Endothelial cell of umbilical vein (primary cell): ENCODE results near the gene PLB1. TPM values are rescaled to one million over a fixed set of nuclear protein-coding genes. Genes with fewer than 3 reads are reported as not detected.

Source experiments
- BruUV-seq: library from RNA; stranded (reverse); fragments of 400-500 nt; replicated peaks from 2 replicates; lab custom pipeline; 2021; lab: Mats Ljungman, UMichigan
- CTCF ChIA-PET: fragments of 300-600, 350-600 bp; sonication (Branson Sonifier 250); formaldehyde crosslinking; loops from one replicate; lab custom pipeline; 2021; ENCODE audit warnings: antibody characterized with exemption, inconsistent platforms; lab: Charles Lee
- POLR2A ChIA-PET: fragments of 300-600, 350-600 bp; sonication (Branson Sonifier 250); formaldehyde crosslinking; loops from one replicate; lab custom pipeline; 2021; ENCODE audit warnings: antibody characterized with exemption, inconsistent platforms; lab: Charles Lee
- DNase-seq: peaks from one replicate; pipeline ENCODE4 v3.0.0-alpha.2; 2011; ENCODE audit warnings: low read depth, low spot score
- FAIRE-seq: peaks from 2 replicates; lab custom pipeline; 2011; peaks lifted over from hg19 to GRCh38; lab: Jason Lieb, UNC
- H2AFZ ChIP-seq: 2 replicates; pipeline ENCODE4 v1.6.0; 2012; ENCODE audit warnings: low read depth, low read length, control low read depth, inconsistent platforms
- H3K27ac ChIP-seq: 2 replicates; pipeline ENCODE4 v1.5.1; 2011; ENCODE audit warnings: low read depth, mild to moderate bottlenecking, control low read depth, low read length, moderate library complexity; ENCODE audit not compliant: insufficient read depth
- H3K27me3 ChIP-seq, 2 experiments: 2 replicates each; pipeline versions ENCODE4 v1.6.0 to v1.6.1; 2011; ENCODE audit warnings: low read length in 2 of 2, mixed read lengths in 1 of 2; ENCODE audit not compliant: control insufficient read depth in 2 of 2, insufficient read depth in 2 of 2
- H3K36me3 ChIP-seq, 2 experiments: 2 replicates in 1 of 2; 3 replicates in 1 of 2; pipeline ENCODE4 v1.5.1; 2011; ENCODE audit warnings: low read length in 2 of 2, mild to moderate bottlenecking in 1 of 2, moderate library complexity in 1 of 2; ENCODE audit not compliant: control insufficient read depth in 2 of 2, insufficient read depth in 2 of 2; ENCODE audit errors: extremely low read depth in 1 of 2
- H3K4me1 ChIP-seq: 3 replicates; pipeline ENCODE4 v1.5.1; 2011; ENCODE audit warnings: mild to moderate bottlenecking, low read length; ENCODE audit not compliant: control insufficient read depth, insufficient read depth; ENCODE audit errors: extremely low read depth
- H3K4me2 ChIP-seq: 2 replicates; pipeline ENCODE4 v1.6.1; 2011; ENCODE audit warnings: low read length, control low read depth, mixed read lengths; ENCODE audit not compliant: insufficient read depth
- H3K4me3 ChIP-seq, 3 experiments: fragments of 200-600 bp in 1 of 3; sonication (generic), shearing (Covaris generic) in 1 of 3; replicated peaks in 1 of 3; 2 replicates each; pipeline ENCODE4 v1.5.1; 2011 to 2016; ENCODE audit warnings: control low read depth in 3 of 3, low read length in 3 of 3, mild to moderate bottlenecking in 2 of 3, inconsistent platforms in 1 of 3, low read depth in 1 of 3, moderate library complexity in 1 of 3; ENCODE audit not compliant: insufficient read depth in 1 of 3
- H3K79me2 ChIP-seq: 2 replicates; pipeline ENCODE4 v1.6.0; 2012; ENCODE audit warnings: low read length, inconsistent platforms; ENCODE audit not compliant: control insufficient read depth, insufficient read depth
- H3K9ac ChIP-seq: replicated peaks from 2 replicates; pipeline ENCODE3; 2011; ENCODE audit warnings: low read length, control low read depth; ENCODE audit not compliant: insufficient read depth; ENCODE audit errors: extremely low read depth
- H3K9me1 ChIP-seq: replicated peaks from 3 replicates; pipeline ENCODE4 v1.6.0; 2011; ENCODE audit warnings: mild to moderate bottlenecking, low read length; ENCODE audit not compliant: control insufficient read depth, insufficient read depth; ENCODE audit errors: extremely low read depth
- H3K9me3 ChIP-seq: replicated peaks from 2 replicates; pipeline ENCODE4 v1.5.1; 2012; ENCODE audit warnings: low read length, inconsistent platforms; ENCODE audit not compliant: control insufficient read depth, insufficient read depth
- H4K20me1 ChIP-seq: replicated peaks from 2 replicates; pipeline ENCODE3; 2011; ENCODE audit warnings: mild to moderate bottlenecking, low read length; ENCODE audit not compliant: control insufficient read depth, insufficient read depth; ENCODE audit errors: extremely low read depth
- EZH2 ChIP-seq: IDR thresholded peaks from 2 replicates; pipeline ENCODE4 v1.6.1; 2012; ENCODE audit warnings: borderline replicate concordance, low read depth, mild to moderate bottlenecking, moderate library complexity, low read length, inconsistent platforms; ENCODE audit not compliant: severe bottlenecking
- FOS ChIP-seq: IDR thresholded peaks from 2 replicates; pipeline ENCODE4 v1.6.1; 2011; ENCODE audit warnings: mild to moderate bottlenecking, low read length, moderate library complexity, borderline replicate concordance; ENCODE audit not compliant: insufficient read depth
- GATA2 ChIP-seq: IDR thresholded peaks from 2 replicates; pipeline ENCODE4 v1.7.0; 2011; ENCODE audit warnings: low read depth, mild to moderate bottlenecking, moderate library complexity, mixed read lengths, low read length; ENCODE audit not compliant: insufficient read length, insufficient read depth
- JUN ChIP-seq: IDR thresholded peaks from 2 replicates; pipeline ENCODE4 v1.6.1; 2011; ENCODE audit warnings: borderline replicate concordance, low read depth; ENCODE audit not compliant: insufficient read length, insufficient read depth
- MYC ChIP-seq: IDR thresholded peaks from one replicate; pipeline ENCODE4 v1.6.1; 2011; ENCODE audit warnings: mild to moderate bottlenecking, low read depth, low read length
- POLR2A ChIP-seq: IDR thresholded peaks from 2 replicates; pipeline ENCODE4 v1.6.1; 2012; ENCODE audit warnings: low read depth, mild to moderate bottlenecking, control low read depth, low read length
- POLR2AphosphoS5 ChIP-seq: IDR thresholded peaks from 2 replicates; pipeline ENCODE4 v1.6.1; 2012; ENCODE audit warnings: low read depth, mild to moderate bottlenecking, control low read depth, low read length, moderate library complexity; ENCODE audit not compliant: insufficient read depth
- dilution Hi-C: fragments of 300-500 bp; cut with MboI; formaldehyde crosslinking; loops from one replicate; pipeline ENCODE4 v1.15.0; 2019; ENCODE audit warnings: low sequenced_read_pairs; ENCODE audit not compliant: extremely low pct_ligation_motif_present
- intact Hi-C: fragments of 100-400 bp; cut with micrococcal nuclease; formaldehyde crosslinking; loops from one replicate; pipeline ENCODE4 v1.10.0; 2022
- polyA plus RNA-seq, 4 experiments: library from polyadenylated mRNA; depleted of rRNA in 3 of 4; stranded (reverse) in 3 of 4; unstranded in 1 of 4; fragments of >200 nt; gene quantifications; 2 replicates each; pipeline versions ENCODE4 v1.2.1 to v1.2.3, GENCODE V29; 2011 to 2012; ENCODE audit warnings: missing spikeins in 1 of 4
- total RNA-seq: library from RNA; stranded (reverse); gene quantifications from 2 replicates; pipeline ENCODE4 v1.2.3, GENCODE V29; 2021
- TF ChIP-seq, protein P1 (sequence below): IDR thresholded peaks from 2 replicates; pipeline ENCODE4 v1.6.1; 2011; ENCODE audit not compliant: insufficient read depth, insufficient read length
- TF ChIP-seq, protein P2 (sequence below), 2 donors: IDR thresholded peaks; 1 replicate in 1 of 2; 2 replicates in 1 of 2; pipeline ENCODE4 v1.5.1; 2011; ENCODE audit warnings: low read length in 2 of 2, mild to moderate bottlenecking in 2 of 2, moderate library complexity in 2 of 2, control low read depth in 1 of 2, inconsistent platforms in 1 of 2, low read depth in 1 of 2; ENCODE audit not compliant: insufficient read depth in 1 of 2; ENCODE audit errors: extremely low read depth in 1 of 2

Gene PLB1
- total and polyA plus RNA-seq, 2 donors (not counting 3 experiments of a cell fraction or from before 2014, with no cell fraction given): 0.75 to 0.80 TPM

- Histone ChIP-seq H3K9ac (no peak overlapping the region), H3K79me2 (no peaks in the 10 kb centered on the region), H3K4me2 (no peak overlapping the region), H3K4me1 (no peaks in the 10 kb centered on the region), H3K27ac (no peak overlapping the region), H4K20me1 (no peaks in the 10 kb centered on the region), H3K9me3 (no peaks in the 10 kb centered on the region), H3K4me3 (no peak overlapping the region), H3K36me3 (no peaks in the 10 kb centered on the region), H2AFZ (no peak overlapping the region), H3K9me1 (no peaks in the 10 kb centered on the region), H3K27me3 (peaks cover 11 to 21% of the 10 kb centered on the region in 2 experiments)
- DNase-seq (no peak), FAIRE-seq (no peak)
- dilution Hi-C loops (no loop called here), intact Hi-C loops (no loop called here)
- ChIA-PET POLR2A (no interaction called here), CTCF (no interaction called here)
- no TSS peak for BruUV-seq
- TF ChIP-seq POLR2AphosphoS5: no peak
Observed at GRCh38 chr2:28527196-28527595, 31.3 kb downstream of the PLB1 start.

- intact Hi-C loops: no loop called here
Observed at GRCh38 chr2:28528206-28528605, 32.3 kb downstream of the PLB1 start.

More at GRCh38 chr2:28528206-28528605, 32.3 kb downstream of the PLB1 start:
- H3K9me1 ChIP-seq: no peaks in the 10 kb centered on the region
- no peak overlapping the region for H3K4me2 ChIP-seq
- H3K27ac ChIP-seq: no peak overlapping the region
- no peaks in the 10 kb centered on the region for H3K9me3 ChIP-seq
- CTCF ChIA-PET: interaction anchor here (0.6 kb wide), 1 partner anchor 27 kb away, joined by 3 read pairs; no protein-coding TSS in a partner anchor
- no peaks in the 10 kb centered on the region for H3K36me3 ChIP-seq
- dilution Hi-C loops: no loop called here
- no peak overlapping the region for H2AFZ ChIP-seq
- DNase-seq (no peak), FAIRE-seq (no peak)
- no peak overlapping the region for H3K9ac ChIP-seq
- no peak overlapping the region for H3K4me3 ChIP-seq
- peaks cover 13 to 17% of the 10 kb centered on the region in 2 experiments for H3K27me3 ChIP-seq
- no peaks in the 10 kb centered on the region for H4K20me1 ChIP-seq
- H3K4me1 ChIP-seq: no peaks in the 10 kb centered on the region
- POLR2A ChIA-PET: no interaction called here
- TF ChIP-seq MYC (no peak), POLR2AphosphoS5 (no peak), FOS (no peak), POLR2A (no peak), JUN (no peak), GATA2 (no peak), EZH2 (no peak)
- TF ChIP-seq, protein P1, sequence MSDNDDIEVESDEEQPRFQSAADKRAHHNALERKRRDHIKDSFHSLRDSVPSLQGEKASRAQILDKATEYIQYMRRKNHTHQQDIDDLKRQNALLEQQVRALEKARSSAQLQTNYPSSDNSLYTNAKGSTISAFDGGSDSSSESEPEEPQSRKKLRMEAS: no peak
- TF ChIP-seq, protein P2, sequence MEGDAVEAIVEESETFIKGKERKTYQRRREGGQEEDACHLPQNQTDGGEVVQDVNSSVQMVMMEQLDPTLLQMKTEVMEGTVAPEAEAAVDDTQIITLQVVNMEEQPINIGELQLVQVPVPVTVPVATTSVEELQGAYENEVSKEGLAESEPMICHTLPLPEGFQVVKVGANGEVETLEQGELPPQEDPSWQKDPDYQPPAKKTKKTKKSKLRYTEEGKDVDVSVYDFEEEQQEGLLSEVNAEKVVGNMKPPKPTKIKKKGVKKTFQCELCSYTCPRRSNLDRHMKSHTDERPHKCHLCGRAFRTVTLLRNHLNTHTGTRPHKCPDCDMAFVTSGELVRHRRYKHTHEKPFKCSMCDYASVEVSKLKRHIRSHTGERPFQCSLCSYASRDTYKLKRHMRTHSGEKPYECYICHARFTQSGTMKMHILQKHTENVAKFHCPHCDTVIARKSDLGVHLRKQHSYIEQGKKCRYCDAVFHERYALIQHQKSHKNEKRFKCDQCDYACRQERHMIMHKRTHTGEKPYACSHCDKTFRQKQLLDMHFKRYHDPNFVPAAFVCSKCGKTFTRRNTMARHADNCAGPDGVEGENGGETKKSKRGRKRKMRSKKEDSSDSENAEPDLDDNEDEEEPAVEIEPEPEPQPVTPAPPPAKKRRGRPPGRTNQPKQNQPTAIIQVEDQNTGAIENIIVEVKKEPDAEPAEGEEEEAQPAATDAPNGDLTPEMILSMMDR (IDR thresholded peaks at IDR 0.05; ENCODE audit: extremely low read depth in 1 of 2, insufficient read depth in 1 of 2, low read depth in 1 of 2, low read length in 2 of 2): no peak
- BruUV-seq: no TSS peak
- H3K79me2 ChIP-seq: no peaks in the 10 kb centered on the region
